ENCODE measurements around the gene TLK1. TPM values are rescaled to one million over a fixed set of nuclear protein-coding genes. Genes with fewer than 3 reads are reported as not detected.

The TLK1 gene
- total RNA-seq, 1 donor from 2014 or later, result 50.2 TPM

DNA sequence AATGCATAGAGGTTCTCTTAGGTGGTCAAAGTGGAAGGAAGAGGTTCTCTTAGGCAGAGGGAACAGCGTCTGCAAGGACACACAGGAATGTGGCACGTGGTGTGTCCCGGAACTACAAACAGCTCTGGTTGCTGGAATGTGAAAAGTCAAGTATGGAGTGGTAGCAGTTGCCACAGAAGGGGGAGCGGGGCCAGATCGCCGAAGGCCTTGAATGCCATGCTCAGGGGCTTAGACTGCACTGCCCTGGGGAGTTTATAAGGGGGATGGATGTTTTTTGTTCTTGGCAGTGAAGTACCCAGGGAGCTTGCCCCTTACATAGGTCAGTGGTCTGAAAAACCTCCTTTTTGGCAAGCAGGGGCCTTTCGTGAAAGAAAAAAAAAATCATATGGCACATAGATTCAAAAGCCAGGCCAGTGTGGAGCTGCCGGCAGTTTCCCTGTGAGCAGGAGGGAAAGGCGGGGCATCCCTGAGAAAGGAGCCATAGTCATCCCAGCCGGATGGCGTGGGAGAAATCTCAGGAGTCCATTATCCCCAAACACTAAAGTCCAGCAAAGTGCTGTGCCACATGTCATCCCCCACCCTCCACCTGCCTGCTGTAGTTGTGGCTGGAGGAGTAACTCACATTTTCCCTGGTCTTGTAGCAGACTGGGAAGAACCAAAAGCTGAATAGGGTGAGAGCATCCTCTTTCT lies 186.2 kb downstream of the TLK1 start:
- Histone ChIP-seq H2AFZ (ENCODE audit: low read depth, low read length) (peak overlapping the region; percentile 85), H4K20me1 (ENCODE audit: insufficient read depth, low read length) (no peaks in the 10 kb centered on the region), H3K4me2 (ENCODE audit: low read length) (peak overlapping the region; percentile 90), H3K27ac (ENCODE audit: low read depth, low read length) (no peak overlapping the region), H3K4me3 (ENCODE audit: insufficient read depth, low read depth, low read length) (peak overlapping the region; percentile 67), H3K9me3 (ENCODE audit: insufficient read depth, low read depth, low read length) (no peaks in the 10 kb centered on the region), H3K79me2 (ENCODE audit: insufficient read depth, low read length) (no peaks in the 10 kb centered on the region), H3K9ac (ENCODE audit: low read length) (peak overlapping the region; percentile 84), H3K36me3 (ENCODE audit: insufficient read depth, low read length) (no peaks in the 10 kb centered on the region), H3K4me1 (ENCODE audit: insufficient read depth, low read length) (peaks cover 9% of the 10 kb centered on the region), H3K27me3 (ENCODE audit: insufficient read depth, low read length) (no peaks in the 10 kb centered on the region)
- peaks cover 5% of the 10 kb centered on the region for H3K4me1 Mint-ChIP-seq (ENCODE audit: low read depth, unreplicated experiment)
- TF ChIP-seq EZH2 (IDR thresholded peaks at IDR 0.05; ENCODE audit: insufficient read depth, low read length), result no peak
- TF ChIP-seq, protein P1, sequence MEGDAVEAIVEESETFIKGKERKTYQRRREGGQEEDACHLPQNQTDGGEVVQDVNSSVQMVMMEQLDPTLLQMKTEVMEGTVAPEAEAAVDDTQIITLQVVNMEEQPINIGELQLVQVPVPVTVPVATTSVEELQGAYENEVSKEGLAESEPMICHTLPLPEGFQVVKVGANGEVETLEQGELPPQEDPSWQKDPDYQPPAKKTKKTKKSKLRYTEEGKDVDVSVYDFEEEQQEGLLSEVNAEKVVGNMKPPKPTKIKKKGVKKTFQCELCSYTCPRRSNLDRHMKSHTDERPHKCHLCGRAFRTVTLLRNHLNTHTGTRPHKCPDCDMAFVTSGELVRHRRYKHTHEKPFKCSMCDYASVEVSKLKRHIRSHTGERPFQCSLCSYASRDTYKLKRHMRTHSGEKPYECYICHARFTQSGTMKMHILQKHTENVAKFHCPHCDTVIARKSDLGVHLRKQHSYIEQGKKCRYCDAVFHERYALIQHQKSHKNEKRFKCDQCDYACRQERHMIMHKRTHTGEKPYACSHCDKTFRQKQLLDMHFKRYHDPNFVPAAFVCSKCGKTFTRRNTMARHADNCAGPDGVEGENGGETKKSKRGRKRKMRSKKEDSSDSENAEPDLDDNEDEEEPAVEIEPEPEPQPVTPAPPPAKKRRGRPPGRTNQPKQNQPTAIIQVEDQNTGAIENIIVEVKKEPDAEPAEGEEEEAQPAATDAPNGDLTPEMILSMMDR (IDR thresholded peaks at IDR 0.05; ENCODE audit: insufficient read depth, low read depth, low read length), result no peak
- H3K36me3 Mint-ChIP-seq (ENCODE audit: low read depth, unreplicated experiment), result peaks cover 2% of the 10 kb centered on the region
- no peak for DNase-seq (ENCODE audit: low read depth)
- H3K27ac Mint-ChIP-seq (ENCODE audit: unreplicated experiment), result no peak overlapping the region
- peaks cover 2% of the 10 kb centered on the region for H3K27me3 Mint-ChIP-seq (ENCODE audit: low read depth, unreplicated experiment)
- H3K4me3 Mint-ChIP-seq (ENCODE audit: unreplicated experiment), result peak overlapping the region; percentile 21
- no peaks in the 10 kb centered on the region for H3K9me3 Mint-ChIP-seq (ENCODE audit: unreplicated experiment)
- FAIRE-seq, result no peak

DNA sequence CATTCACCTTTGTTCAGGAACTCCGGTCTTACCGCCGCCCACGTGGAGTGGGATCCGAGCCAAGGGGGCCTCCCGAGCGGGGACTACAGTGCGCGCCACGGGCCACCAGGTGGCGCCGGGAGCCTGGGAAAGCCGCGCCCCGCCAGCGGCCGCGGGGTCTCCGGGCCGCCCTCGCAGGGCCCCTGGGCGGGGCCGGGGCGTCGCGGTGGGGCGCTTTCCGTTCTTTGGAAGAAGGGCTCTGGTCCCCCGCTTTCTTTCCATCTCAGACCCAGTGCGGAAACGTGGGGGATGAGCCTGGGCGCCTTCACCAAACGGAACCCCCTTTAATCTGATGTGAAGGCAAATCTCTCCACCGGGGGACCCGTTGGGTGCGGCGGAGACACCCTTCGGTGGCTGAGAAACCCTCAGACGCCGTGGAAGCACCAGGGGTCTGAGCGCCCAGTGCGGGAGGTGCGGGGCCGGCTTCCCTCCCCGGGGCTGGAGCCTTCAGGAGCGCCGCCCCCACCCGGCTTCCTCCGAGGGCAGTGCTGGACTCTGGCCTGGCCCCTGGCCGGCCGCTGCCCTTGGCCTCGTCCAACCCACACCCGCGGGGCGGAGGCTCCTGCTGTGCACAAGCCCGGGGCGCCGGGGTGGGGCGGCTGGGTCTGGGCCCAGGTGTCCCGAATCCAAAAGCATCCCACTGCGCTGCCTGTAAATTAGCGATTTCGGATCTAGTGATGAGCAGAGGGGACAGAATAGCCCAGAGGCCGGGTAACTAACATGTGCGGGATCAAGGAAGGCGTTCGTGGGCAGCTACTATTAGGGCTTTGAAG lies 187.0 kb downstream of the TLK1 start:
- Histone ChIP-seq H3K79me2 (ENCODE audit: insufficient read depth, low read length) (no peaks in the 10 kb centered on the region), H3K4me1 (ENCODE audit: insufficient read depth, low read length) (peaks cover 9% of the 10 kb centered on the region), H3K4me3 (ENCODE audit: insufficient read depth, low read depth, low read length) (peak overlapping the region; percentile 67), H3K27me3 (ENCODE audit: insufficient read depth, low read length) (no peaks in the 10 kb centered on the region), H2AFZ (ENCODE audit: low read depth, low read length) (peak overlapping the region; percentile 85), H3K9ac (ENCODE audit: low read length) (peak overlapping the region; percentile 84), H3K27ac (ENCODE audit: low read depth, low read length) (peak overlapping the region; percentile 63), H3K4me2 (ENCODE audit: low read length) (peak overlapping the region; percentile 90), H3K36me3 (ENCODE audit: insufficient read depth, low read length) (no peaks in the 10 kb centered on the region), H3K9me3 (ENCODE audit: insufficient read depth, low read depth, low read length) (no peaks in the 10 kb centered on the region), H4K20me1 (ENCODE audit: insufficient read depth, low read length) (peaks cover 4% of the 10 kb centered on the region)
- no peak for FAIRE-seq
- peaks cover 2% of the 10 kb centered on the region for H3K27me3 Mint-ChIP-seq (ENCODE audit: low read depth, unreplicated experiment)
- H3K36me3 Mint-ChIP-seq (ENCODE audit: low read depth, unreplicated experiment), result peaks cover 7% of the 10 kb centered on the region
- peak overlapping the region; percentile 21 for H3K4me3 Mint-ChIP-seq (ENCODE audit: unreplicated experiment)
- H3K27ac Mint-ChIP-seq (ENCODE audit: unreplicated experiment), result no peak overlapping the region
- DNase-seq (ENCODE audit: low read depth), result peak; percentile 48
- no peaks in the 10 kb centered on the region for H3K9me3 Mint-ChIP-seq (ENCODE audit: unreplicated experiment)
- H3K4me1 Mint-ChIP-seq (ENCODE audit: low read depth, unreplicated experiment), result peaks cover 5% of the 10 kb centered on the region
- TF ChIP-seq EZH2 (IDR thresholded peaks at IDR 0.05; ENCODE audit: insufficient read depth, low read length), result no peak
- TF ChIP-seq, protein P1 (IDR thresholded peaks at IDR 0.05; ENCODE audit: insufficient read depth, low read depth, low read length), result peak; percentile 67

Measured in astrocyte (in vitro differentiated cells and primary cell).